ENCODE measurements around the gene CPEB4.

CPEB4 gene

DNA sequence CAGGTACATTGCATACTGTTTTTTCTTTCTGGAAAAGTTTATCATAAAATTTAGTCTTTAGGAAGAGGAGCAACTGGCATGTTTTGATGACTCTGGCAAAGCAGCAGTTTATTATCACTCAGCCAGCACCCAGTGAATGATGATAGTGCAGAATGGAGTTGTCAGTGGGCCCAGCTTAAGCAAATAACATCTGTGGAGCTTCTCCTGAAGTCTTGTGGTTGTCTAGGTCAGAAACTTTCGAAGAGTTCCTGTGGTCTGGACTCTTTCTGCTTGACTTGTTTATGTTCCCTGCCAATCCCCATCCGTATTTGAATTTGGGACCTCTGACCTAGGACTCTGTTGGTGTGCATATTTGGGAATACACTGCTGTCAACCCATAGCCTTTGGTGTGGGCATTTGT lies 62.7 kb downstream of the CPEB4 start:
- H2BK12ac ChIP-seq (ENCODE audit: low read length): no peak overlapping the region
- H3K27ac ChIP-seq (ENCODE audit: low read depth, low read length): no peak overlapping the region
- H3K79me1 ChIP-seq (ENCODE audit: low read length): no peaks in the 10 kb centered on the region
- DNase-seq: no peak
- WGBS (ENCODE audit: extremely low coverage, insufficient coverage, insufficient read length): no CpG with 5 or more reads among the region's 2 CpGs
- no peak overlapping the region for H2BK120ac ChIP-seq (ENCODE audit: insufficient read depth, low read length, poor library complexity)
- no peak overlapping the region for H2BK5ac ChIP-seq (ENCODE audit: low read depth, low read length, poor library complexity)
- no peak overlapping the region for H3K23ac ChIP-seq (ENCODE audit: low read length)
- H3K9me3 ChIP-seq (ENCODE audit: insufficient read depth, low read depth, low read length): no peaks in the 10 kb centered on the region
- H3K4me3 ChIP-seq (ENCODE audit: low read depth, low read length): no peak overlapping the region
- H3K18ac ChIP-seq (ENCODE audit: low read length): no peak overlapping the region
- peaks cover 7 to 33% of the 10 kb centered on the region in 2 experiments for H3K36me3 ChIP-seq (ENCODE audit: control insufficient read depth in 1 of 2, insufficient read depth in 2 of 2, low read length in 2 of 2)
- H3K14ac ChIP-seq (ENCODE audit: low read length): no peak overlapping the region
- H3K9ac ChIP-seq (ENCODE audit: low read length): no peak overlapping the region
- H4K12ac ChIP-seq (ENCODE audit: low read depth, low read length): no peak overlapping the region
- H2AK5ac ChIP-seq (ENCODE audit: low read length): no peak overlapping the region
- no peak overlapping the region for H2AFZ ChIP-seq (ENCODE audit: insufficient read depth, low read length, poor library complexity)
- H3K79me2 ChIP-seq (ENCODE audit: control insufficient read depth, insufficient read depth, low read length, poor library complexity): no peaks in the 10 kb centered on the region
- H3K27me3 ChIP-seq (ENCODE audit: insufficient read depth, low read length): no peaks in the 10 kb centered on the region
- no peak overlapping the region for H3K4me2 ChIP-seq (ENCODE audit: low read length)
- H3K4me1 ChIP-seq (ENCODE audit: control insufficient read depth in 1 of 2, insufficient read depth in 2 of 2, low read length in 2 of 2): no peaks in the 10 kb centered on the region
- H4K8ac ChIP-seq (ENCODE audit: low read depth, low read length): no peak overlapping the region
- no peak overlapping the region for H3K4ac ChIP-seq (ENCODE audit: low read depth, low read length)
- H4K91ac ChIP-seq (ENCODE audit: low read depth, low read length): no peak overlapping the region

- H3K4ac ChIP-seq (ENCODE audit: low read depth, low read length): no peak overlapping the region
Observed at GRCh38 chr5:173953528-173954090, 65.5 kb downstream of the CPEB4 start.

DNA sequence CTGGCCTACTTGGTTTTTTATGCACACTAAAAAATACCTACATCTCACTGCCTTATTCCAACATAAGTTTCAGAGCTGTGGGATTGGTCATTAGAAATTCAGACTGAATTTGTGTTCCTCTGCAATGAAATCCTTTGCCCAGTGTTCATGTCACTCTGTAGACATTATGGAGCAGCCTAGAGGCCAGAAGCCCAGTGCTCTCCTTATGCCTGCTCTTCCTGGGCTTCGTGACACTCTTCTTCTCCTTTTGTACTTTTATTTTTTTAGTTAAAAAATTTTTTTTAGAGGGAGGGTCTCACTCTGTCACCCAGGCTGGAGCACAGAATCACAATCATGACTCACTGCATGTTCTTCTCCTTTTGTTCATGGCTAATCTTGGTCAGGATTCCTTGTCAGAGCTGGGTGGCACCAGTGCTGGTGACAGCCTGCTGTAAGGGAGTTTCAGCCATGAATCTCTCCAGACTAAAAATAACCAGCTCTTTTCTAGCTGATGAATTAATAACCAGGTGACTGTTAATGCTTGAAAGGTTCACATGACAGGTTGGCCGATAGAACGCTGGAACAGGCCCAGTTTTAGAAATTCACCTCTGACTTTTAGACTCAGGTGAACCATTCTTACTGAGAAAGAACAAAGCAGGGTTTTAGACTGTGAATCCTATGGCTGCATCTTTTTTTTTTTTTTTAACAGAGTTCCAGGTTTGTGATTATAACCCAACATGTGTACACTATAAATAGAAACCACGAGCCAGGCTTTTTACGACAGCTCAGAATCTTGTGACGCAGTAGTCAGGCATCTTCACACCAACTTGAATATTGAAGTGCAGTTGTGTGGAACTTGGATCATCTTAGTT lies 66.7 kb downstream of the CPEB4 start:
- Histone ChIP-seq H4K12ac (ENCODE audit: low read depth, low read length) (no peak overlapping the region), H3K18ac (ENCODE audit: low read length) (no peak overlapping the region), H3K4me2 (ENCODE audit: low read length) (no peak overlapping the region), H2BK12ac (ENCODE audit: low read length) (no peak overlapping the region), H3K36me3 (ENCODE audit: control insufficient read depth in 1 of 2, insufficient read depth in 2 of 2, low read length in 2 of 2) (peaks cover 9 to 28% of the 10 kb centered on the region in 2 experiments), H3K79me1 (ENCODE audit: low read length) (no peaks in the 10 kb centered on the region), H2AFZ (ENCODE audit: insufficient read depth, low read length, poor library complexity) (no peak overlapping the region), H2AK5ac (ENCODE audit: low read length) (no peak overlapping the region), H3K4me3 (ENCODE audit: low read depth, low read length) (no peak overlapping the region), H4K91ac (ENCODE audit: low read depth, low read length) (no peak overlapping the region), H3K27me3 (ENCODE audit: insufficient read depth, low read length) (no peaks in the 10 kb centered on the region), H3K79me2 (ENCODE audit: control insufficient read depth, insufficient read depth, low read length, poor library complexity) (no peaks in the 10 kb centered on the region), H3K23ac (ENCODE audit: low read length) (no peak overlapping the region), H3K27ac (ENCODE audit: low read depth, low read length) (no peak overlapping the region), H3K4me1 (ENCODE audit: control insufficient read depth in 1 of 2, insufficient read depth in 2 of 2, low read length in 2 of 2) (no peaks in the 10 kb centered on the region), H2BK5ac (ENCODE audit: low read depth, low read length, poor library complexity) (no peak overlapping the region), H3K14ac (ENCODE audit: low read length) (no peak overlapping the region), H2BK120ac (ENCODE audit: insufficient read depth, low read length, poor library complexity) (no peak overlapping the region), H3K4ac (ENCODE audit: low read depth, low read length) (no peak overlapping the region), H3K9ac (ENCODE audit: low read length) (no peak overlapping the region), H4K8ac (ENCODE audit: low read depth, low read length) (no peak overlapping the region), H3K9me3 (ENCODE audit: insufficient read depth, low read depth, low read length) (no peaks in the 10 kb centered on the region)
- no CpG with 5 or more reads among the region's 6 CpGs for WGBS (ENCODE audit: extremely low coverage, insufficient coverage, insufficient read length)
- peak; percentile 5 to 14 for DNase-seq

More at GRCh38 chr5:173953528-173954090, 65.5 kb downstream of the CPEB4 start:
- Histone ChIP-seq H3K23ac (ENCODE audit: low read length) (no peak overlapping the region), H3K27ac (ENCODE audit: low read depth, low read length) (no peak overlapping the region), H2AK5ac (ENCODE audit: low read length) (no peak overlapping the region), H3K18ac (ENCODE audit: low read length) (no peak overlapping the region), H3K79me1 (ENCODE audit: low read length) (no peaks in the 10 kb centered on the region), H2AFZ (ENCODE audit: insufficient read depth, low read length, poor library complexity) (no peak overlapping the region), H3K27me3 (ENCODE audit: insufficient read depth, low read length) (no peaks in the 10 kb centered on the region), H4K91ac (ENCODE audit: low read depth, low read length) (no peak overlapping the region), H2BK12ac (ENCODE audit: low read length) (no peak overlapping the region), H2BK5ac (ENCODE audit: low read depth, low read length, poor library complexity) (no peak overlapping the region), H4K12ac (ENCODE audit: low read depth, low read length) (no peak overlapping the region), H3K4me2 (ENCODE audit: low read length) (no peak overlapping the region), H3K4me3 (ENCODE audit: low read depth, low read length) (no peak overlapping the region), H3K9me3 (ENCODE audit: insufficient read depth, low read depth, low read length) (no peaks in the 10 kb centered on the region), H4K8ac (ENCODE audit: low read depth, low read length) (no peak overlapping the region), H3K9ac (ENCODE audit: low read length) (no peak overlapping the region), H2BK120ac (ENCODE audit: insufficient read depth, low read length, poor library complexity) (no peak overlapping the region), H3K14ac (ENCODE audit: low read length) (no peak overlapping the region), H3K4me1 (ENCODE audit: control insufficient read depth in 1 of 2, insufficient read depth in 2 of 2, low read length in 2 of 2) (no peaks in the 10 kb centered on the region), H3K36me3 (ENCODE audit: control insufficient read depth in 1 of 2, insufficient read depth in 2 of 2, low read length in 2 of 2) (peaks cover 9 to 28% of the 10 kb centered on the region in 2 experiments), H3K79me2 (ENCODE audit: control insufficient read depth, insufficient read depth, low read length, poor library complexity) (no peaks in the 10 kb centered on the region)
- WGBS (ENCODE audit: extremely low coverage, insufficient coverage, insufficient read length): 100% methylated on average over 1 of the region's 5 CpGs
- no peak for DNase-seq

GRCh38 chr5:173960986-173961385 lies 72.8 kb downstream of the CPEB4 start:
- Histone ChIP-seq H2BK5ac (ENCODE audit: low read depth, low read length, poor library complexity) (no peak overlapping the region), H2AFZ (ENCODE audit: insufficient read depth, low read length, poor library complexity) (no peak overlapping the region), H3K18ac (ENCODE audit: low read length) (no peak overlapping the region), H3K4me3 (ENCODE audit: low read depth, low read length) (no peak overlapping the region), H3K14ac (ENCODE audit: low read length) (no peak overlapping the region), H3K79me2 (ENCODE audit: control insufficient read depth, insufficient read depth, low read length, poor library complexity) (no peaks in the 10 kb centered on the region), H3K36me3 (ENCODE audit: control insufficient read depth in 1 of 2, insufficient read depth in 2 of 2, low read length in 2 of 2) (peaks cover under 1 to 6% of the 10 kb centered on the region in 2 experiments), H3K27ac (ENCODE audit: low read depth, low read length) (no peak overlapping the region), H3K4me1 (ENCODE audit: control insufficient read depth in 1 of 2, insufficient read depth in 2 of 2, low read length in 2 of 2) (peaks cover 0 to 4% of the 10 kb centered on the region in 2 experiments), H2AK5ac (ENCODE audit: low read length) (no peak overlapping the region), H3K79me1 (ENCODE audit: low read length) (no peaks in the 10 kb centered on the region), H3K27me3 (ENCODE audit: insufficient read depth, low read length) (no peaks in the 10 kb centered on the region), H3K4me2 (ENCODE audit: low read length) (no peak overlapping the region), H2BK12ac (ENCODE audit: low read length) (no peak overlapping the region), H2BK120ac (ENCODE audit: insufficient read depth, low read length, poor library complexity) (no peak overlapping the region), H4K91ac (ENCODE audit: low read depth, low read length) (no peak overlapping the region), H3K9me3 (ENCODE audit: insufficient read depth, low read depth, low read length) (no peaks in the 10 kb centered on the region), H3K4ac (ENCODE audit: low read depth, low read length) (no peak overlapping the region), H4K8ac (ENCODE audit: low read depth, low read length) (no peak overlapping the region), H3K23ac (ENCODE audit: low read length) (no peak overlapping the region), H4K12ac (ENCODE audit: low read depth, low read length) (no peak overlapping the region), H3K9ac (ENCODE audit: low read length) (no peak overlapping the region)
- WGBS (ENCODE audit: extremely low coverage, insufficient coverage, insufficient read length): no CpG with 5 or more reads among the region's 2 CpGs
- DNase-seq: no peak
